ENCODE results near the gene PPCDC. TPM values are rescaled to one million over a fixed set of nuclear protein-coding genes. Genes with fewer than 3 reads are reported as not detected.

PPCDC gene
- total RNA-seq, 3 donors from 2014 or later (not counting 1 experiment from before 2014, with no cell fraction given): 21.3 to 32.3 (median 27.0) TPM

DNA sequence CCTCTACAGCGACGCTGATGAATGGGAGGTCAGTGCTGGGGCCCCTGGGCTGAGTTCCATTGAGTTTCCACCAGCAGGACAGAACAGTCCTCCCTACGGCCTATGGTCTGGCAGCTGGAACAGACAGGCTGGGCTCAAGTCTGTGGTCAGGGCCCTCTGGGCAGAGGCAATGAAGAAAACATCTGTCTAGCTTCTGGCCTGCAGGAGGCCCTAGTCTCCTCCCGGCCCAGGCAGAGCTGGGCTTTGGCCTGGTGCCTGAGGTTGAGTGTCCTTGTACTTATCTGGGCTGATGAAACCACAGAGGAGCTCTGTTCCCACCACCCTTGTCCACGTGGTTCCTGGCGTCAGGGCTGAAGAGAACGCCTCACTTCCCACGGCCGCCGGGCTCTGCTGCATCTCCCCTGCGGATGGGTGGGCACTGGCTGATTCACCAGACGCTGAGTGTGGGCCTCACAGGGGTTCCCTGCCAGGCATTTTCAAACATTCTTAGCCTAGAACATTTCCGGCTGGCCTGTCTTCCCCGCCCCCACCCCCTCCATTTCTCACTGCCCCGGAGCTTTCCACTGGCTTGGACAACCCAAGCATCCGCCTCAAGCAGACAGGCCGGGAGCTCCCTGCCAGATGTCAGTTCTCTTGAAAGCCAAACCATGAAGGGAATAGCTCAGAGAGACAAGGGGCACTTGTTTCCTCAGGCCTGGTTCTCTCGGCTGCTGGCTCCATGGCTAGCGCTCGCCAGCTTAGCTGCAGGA lies 20.3 kb downstream of the PPCDC start:
- Mint-ChIP-seq H3K27me3 (ENCODE audit: low read depth in 2 of 2) (no peaks in the 10 kb centered on the region), H3K27ac (peak overlapping the region; percentile 86 to 89), H3K4me1 (peaks cover 56 to 66% of the 10 kb centered on the region in 2 donors), H3K9me3 (no peaks in the 10 kb centered on the region), H3K4me3 (peak overlapping the region; percentile 62), H3K36me3 (no peaks in the 10 kb centered on the region)
- TF ChIP-seq, protein P1, sequence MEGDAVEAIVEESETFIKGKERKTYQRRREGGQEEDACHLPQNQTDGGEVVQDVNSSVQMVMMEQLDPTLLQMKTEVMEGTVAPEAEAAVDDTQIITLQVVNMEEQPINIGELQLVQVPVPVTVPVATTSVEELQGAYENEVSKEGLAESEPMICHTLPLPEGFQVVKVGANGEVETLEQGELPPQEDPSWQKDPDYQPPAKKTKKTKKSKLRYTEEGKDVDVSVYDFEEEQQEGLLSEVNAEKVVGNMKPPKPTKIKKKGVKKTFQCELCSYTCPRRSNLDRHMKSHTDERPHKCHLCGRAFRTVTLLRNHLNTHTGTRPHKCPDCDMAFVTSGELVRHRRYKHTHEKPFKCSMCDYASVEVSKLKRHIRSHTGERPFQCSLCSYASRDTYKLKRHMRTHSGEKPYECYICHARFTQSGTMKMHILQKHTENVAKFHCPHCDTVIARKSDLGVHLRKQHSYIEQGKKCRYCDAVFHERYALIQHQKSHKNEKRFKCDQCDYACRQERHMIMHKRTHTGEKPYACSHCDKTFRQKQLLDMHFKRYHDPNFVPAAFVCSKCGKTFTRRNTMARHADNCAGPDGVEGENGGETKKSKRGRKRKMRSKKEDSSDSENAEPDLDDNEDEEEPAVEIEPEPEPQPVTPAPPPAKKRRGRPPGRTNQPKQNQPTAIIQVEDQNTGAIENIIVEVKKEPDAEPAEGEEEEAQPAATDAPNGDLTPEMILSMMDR (IDR thresholded peaks at IDR 0.05): no peak
- Histone ChIP-seq H3K9me3 (ENCODE audit: control insufficient read depth, insufficient read depth, low read length) (no peaks in the 10 kb centered on the region), H3K4me1 (ENCODE audit: control insufficient read depth, insufficient read depth, low read length) (peaks cover 67% of the 10 kb centered on the region), H3K4me3 (ENCODE audit: low read length) (no peak overlapping the region), H3K36me3 (ENCODE audit: control insufficient read depth, insufficient read depth, low read length) (peaks cover 4% of the 10 kb centered on the region), H3K27ac (ENCODE audit: low read length) (peak overlapping the region; percentile 96), H3K27me3 (ENCODE audit: control insufficient read depth, insufficient read depth, low read length) (no peaks in the 10 kb centered on the region)
- intact Hi-C loops (cut with micrococcal nuclease): loop anchor here (1.0 to 2.0 kb wide), 4 partner anchors 15 to 159 kb away; no protein-coding TSS in a partner anchor
- ATAC-seq: peak; percentile 16 to 62 (median 22)
- 31% methylated on average over 20 of the region's 20 CpGs for WGBS (ENCODE audit: insufficient coverage)
- peak; percentile 39 to 57 for DNase-seq

DNA sequence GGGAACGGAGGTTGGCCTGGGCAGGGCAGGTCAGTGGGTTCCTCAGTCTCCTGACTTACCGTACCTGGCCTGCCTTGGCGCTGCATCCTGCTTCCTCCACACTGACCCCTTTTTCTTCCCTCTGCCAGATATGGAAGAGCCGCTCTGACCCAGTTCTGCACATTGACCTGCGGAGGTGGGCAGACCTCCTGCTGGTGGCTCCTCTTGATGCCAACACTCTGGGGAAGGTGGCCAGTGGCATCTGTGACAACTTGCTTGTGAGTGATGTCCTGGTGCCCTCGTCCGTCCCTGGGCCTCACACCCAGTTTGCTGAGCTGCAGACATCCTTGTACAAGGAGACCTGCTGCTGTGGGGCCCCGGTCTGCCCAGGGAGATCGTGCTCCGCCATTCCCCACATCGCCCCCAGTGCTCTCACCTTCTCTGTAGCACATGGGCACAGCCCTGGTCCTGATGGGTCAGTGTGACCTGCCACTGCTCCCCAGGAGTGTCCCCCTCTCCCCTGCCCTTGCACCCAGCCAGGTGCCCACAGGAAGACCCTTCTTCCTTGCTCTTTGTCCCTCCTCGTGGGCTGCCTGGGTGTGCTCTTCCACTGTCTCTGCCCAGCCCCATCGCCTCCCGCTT lies 21.0 kb downstream of the PPCDC start:
- H3K27ac Mint-ChIP-seq: peak overlapping the region; percentile 86 to 89

DNA sequence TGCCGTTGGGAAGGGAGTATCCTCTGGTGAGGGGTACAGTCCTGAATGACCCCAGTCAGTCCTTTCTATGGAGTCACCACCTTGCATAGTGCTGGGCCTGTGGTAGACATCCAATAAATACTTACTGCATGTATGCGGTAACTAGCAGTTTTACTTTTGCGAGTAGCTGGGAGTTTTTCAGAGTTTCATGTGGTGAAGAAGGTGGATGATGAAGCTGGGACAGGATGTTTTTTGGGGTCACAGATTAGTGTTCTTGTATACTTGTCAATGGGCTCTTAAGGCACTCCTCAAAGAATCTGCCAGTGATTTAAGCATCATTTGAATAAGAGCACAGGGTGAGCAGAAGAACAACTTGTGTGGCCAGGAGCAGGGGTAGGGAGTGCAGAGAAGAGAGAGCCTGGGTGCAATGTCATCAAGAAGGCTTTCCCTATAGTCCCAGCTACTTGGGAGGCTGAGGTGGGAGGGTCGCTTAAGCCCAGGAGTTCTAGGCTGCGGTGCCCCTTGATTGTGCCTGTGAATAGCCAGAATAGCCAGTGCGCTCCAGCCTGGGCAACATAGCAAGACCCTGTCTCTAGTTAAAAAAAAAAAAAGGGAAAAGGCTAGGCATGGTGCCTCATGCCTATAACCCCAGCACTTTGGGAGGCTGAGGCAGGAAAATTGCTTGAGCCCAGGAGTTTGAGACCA lies 22.1 kb downstream of the PPCDC start:
- no peak overlapping the region for H3K4me3 ChIP-seq (ENCODE audit: low read length)
- WGBS (ENCODE audit: insufficient coverage): 85% methylated on average over 6 of the region's 6 CpGs
- H3K36me3 Mint-ChIP-seq: no peaks in the 10 kb centered on the region
- H3K4me1 ChIP-seq (ENCODE audit: control insufficient read depth, insufficient read depth, low read length): peaks cover 67% of the 10 kb centered on the region
- H3K27me3 Mint-ChIP-seq (ENCODE audit: low read depth in 2 of 2): no peaks in the 10 kb centered on the region
- peak overlapping the region; percentile 45 for H3K4me3 Mint-ChIP-seq
- no peaks in the 10 kb centered on the region for H3K9me3 Mint-ChIP-seq
- no peaks in the 10 kb centered on the region for H3K27me3 ChIP-seq (ENCODE audit: control insufficient read depth, insufficient read depth, low read length)
- no peak for ATAC-seq
- H3K4me1 Mint-ChIP-seq: peaks cover 51 to 55% of the 10 kb centered on the region in 2 donors
- H3K27ac ChIP-seq (ENCODE audit: low read length): no peak overlapping the region
- intact Hi-C loops (cut with micrococcal nuclease): no loop called here
- peak overlapping the region; percentile 86 to 89 for H3K27ac Mint-ChIP-seq
- H3K36me3 ChIP-seq (ENCODE audit: control insufficient read depth, insufficient read depth, low read length): peaks cover 5% of the 10 kb centered on the region
- no peak for DNase-seq
- TF ChIP-seq, protein P1 (IDR thresholded peaks at IDR 0.05): no peak
- H3K9me3 ChIP-seq (ENCODE audit: control insufficient read depth, insufficient read depth, low read length): no peaks in the 10 kb centered on the region

More for the DNA sequence above, 21.0 kb downstream of the PPCDC start:
- H3K36me3 Mint-ChIP-seq: no peaks in the 10 kb centered on the region
- DNase-seq: no peak
- H3K27ac ChIP-seq (ENCODE audit: low read length): peak overlapping the region; percentile 96
- TF ChIP-seq, protein P1 (IDR thresholded peaks at IDR 0.05): no peak
- peaks cover 51 to 59% of the 10 kb centered on the region in 2 donors for H3K4me1 Mint-ChIP-seq
- peaks cover 67% of the 10 kb centered on the region for H3K4me1 ChIP-seq (ENCODE audit: control insufficient read depth, insufficient read depth, low read length)
- H3K9me3 ChIP-seq (ENCODE audit: control insufficient read depth, insufficient read depth, low read length): no peaks in the 10 kb centered on the region
- 87% methylated on average over 14 of the region's 14 CpGs for WGBS (ENCODE audit: insufficient coverage)
- H3K36me3 ChIP-seq (ENCODE audit: control insufficient read depth, insufficient read depth, low read length): peaks cover 5% of the 10 kb centered on the region
- no peaks in the 10 kb centered on the region for H3K27me3 ChIP-seq (ENCODE audit: control insufficient read depth, insufficient read depth, low read length)
- intact Hi-C loops (cut with micrococcal nuclease): no loop called here
- H3K27me3 Mint-ChIP-seq (ENCODE audit: low read depth in 2 of 2): no peaks in the 10 kb centered on the region
- ATAC-seq: no peak
- H3K9me3 Mint-ChIP-seq: no peaks in the 10 kb centered on the region
- H3K4me3 ChIP-seq (ENCODE audit: low read length): no peak overlapping the region
- H3K4me3 Mint-ChIP-seq: peak overlapping the region; percentile 59

All from natural killer cell (primary cell).